GM18870 (cell line): ENCODE measurements around the gene MAFG.

ENCODE experiments used
- ATAC-seq: cut with Tn5 transposase; IDR thresholded peaks from one replicate; pipeline ENCODE4 v1.9.1; 2021; ENCODE audit warnings: moderate library complexity; ENCODE audit not compliant: unreplicated experiment

The MAFG gene

DNA sequence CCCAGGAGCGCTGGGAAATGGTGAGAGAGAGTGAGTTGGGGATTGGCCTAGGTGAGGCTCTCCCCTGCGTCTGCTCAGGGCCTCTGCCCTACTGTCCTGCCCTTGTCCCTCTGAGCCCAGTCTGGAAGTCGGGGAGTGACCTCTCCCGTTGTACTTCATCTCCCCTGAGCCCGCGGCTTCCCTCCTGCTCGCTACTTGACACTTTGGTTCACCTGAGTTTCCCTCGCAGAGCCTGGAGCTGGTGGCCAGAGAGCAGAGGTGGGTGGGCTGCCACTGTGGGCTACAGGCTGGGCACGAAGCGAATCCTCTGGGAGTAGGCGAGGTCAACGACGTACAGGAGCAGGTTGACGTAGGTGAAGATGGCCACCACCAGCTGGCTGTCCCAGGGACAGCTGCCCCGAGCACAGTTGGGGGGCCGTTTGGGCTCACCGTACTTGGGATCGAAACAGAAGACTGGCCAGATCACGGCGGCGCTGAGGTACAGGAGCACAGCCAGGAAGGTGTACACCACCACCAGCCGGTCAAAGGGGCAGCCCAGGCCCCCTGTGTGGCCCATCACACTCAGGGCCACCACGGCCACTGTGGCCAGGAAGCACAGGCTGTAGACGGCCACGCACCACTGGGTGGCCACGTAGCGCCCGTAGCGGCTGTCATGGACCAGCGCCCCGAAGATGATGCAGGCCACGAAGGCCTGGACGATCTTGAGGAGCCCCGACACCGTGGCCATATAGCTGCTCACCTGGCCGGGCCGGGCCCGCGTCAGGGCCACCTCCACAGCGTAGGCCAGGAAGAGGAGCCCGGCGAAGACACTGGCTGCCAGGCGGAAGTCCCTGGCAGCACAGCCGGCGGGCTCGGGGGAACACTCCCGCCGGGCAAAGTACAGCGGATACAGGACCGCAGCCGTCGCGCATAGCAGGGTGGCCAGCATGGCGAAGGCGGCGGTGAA is 13.3 kb upstream of the MAFG start:
- no peak for ATAC-seq

- no peak for ATAC-seq
These were observed 12.4 kb upstream of the MAFG start for GRCh38 chr17:81939881-81940385.

DNA sequence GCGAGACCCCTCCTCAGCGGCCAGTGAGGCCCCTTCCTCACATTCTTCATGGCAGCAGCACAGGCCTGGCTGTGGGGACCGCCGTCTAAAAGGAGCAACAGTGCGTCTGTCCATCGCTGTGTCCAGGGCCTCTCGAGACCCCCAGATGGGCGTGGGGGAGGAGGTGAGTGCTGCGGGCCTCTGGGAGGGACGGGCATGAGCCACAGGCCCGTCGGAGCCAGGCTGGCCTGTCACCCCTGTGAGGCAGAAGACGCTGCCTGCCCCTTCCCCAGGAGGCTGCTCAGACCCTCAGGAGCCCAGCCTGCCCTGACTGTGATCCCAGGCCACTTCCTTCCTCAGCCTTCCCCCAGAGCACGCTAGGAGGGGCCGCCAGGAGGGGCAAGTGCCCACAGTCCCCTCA is 11.7 kb upstream of the MAFG start:
- ATAC-seq = no peak

DNA sequence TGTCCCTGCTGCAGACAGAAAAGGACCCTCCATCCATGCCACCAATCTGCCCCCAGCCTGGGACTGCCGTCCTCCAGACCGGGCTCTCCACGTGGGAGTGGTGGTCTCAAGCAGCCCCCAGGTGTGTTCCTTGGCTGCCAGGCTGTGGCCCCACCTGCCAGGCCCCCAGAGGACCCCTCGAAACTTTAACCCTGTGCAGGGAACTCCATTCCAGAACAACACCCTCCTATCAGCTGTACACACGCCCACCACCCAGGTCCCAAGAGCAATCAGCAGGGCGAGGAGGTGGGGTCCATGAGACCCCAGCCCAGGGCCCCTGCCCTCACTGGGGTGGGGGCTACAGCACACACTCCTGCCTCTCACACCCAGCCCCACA is 8.2 kb upstream of the MAFG start:
- no peak for ATAC-seq

- ATAC-seq = no peak
These were observed 7.5 kb upstream of the MAFG start for GRCh38 chr17:81934850-81935708.

DNA sequence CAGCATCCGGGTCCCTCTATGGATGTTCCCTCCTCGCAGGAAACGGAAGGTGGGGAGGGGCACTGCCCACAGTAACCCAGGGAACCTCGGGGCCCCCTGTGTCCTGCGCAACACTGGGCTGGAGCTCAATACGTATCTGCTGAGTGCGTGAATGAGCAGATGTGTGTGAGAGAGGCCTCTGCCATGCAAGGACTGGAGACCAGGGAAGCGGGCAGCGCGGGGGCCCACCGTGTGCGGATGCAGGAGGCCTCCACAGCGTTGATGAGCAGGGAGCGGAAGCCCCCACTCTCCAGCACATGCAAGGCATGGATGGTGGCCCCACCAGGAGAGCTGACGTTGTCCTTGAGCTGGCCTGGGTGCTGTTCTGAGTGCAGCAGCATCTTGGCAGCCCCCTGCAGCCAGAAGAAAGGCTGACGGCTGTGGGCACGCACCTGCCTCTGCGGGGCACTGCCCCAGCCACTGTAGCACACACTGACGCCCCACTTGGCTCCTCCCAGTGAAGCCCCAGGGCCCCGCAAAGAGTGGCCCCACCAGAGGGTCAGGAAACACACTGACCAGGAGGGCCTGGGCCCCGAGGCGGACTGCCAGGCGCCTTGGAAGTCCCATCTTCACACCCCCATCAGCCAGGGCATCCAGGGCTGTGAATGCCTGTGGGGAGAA is 6.7 kb upstream of the MAFG start:
- ATAC-seq = no peak

- ATAC-seq = no peak
These were observed 5.7 kb upstream of the MAFG start for GRCh38 chr17:81933178-81933699.

- no peak for ATAC-seq
These were observed 4.9 kb upstream of the MAFG start for GRCh38 chr17:81932333-81932983.

DNA sequence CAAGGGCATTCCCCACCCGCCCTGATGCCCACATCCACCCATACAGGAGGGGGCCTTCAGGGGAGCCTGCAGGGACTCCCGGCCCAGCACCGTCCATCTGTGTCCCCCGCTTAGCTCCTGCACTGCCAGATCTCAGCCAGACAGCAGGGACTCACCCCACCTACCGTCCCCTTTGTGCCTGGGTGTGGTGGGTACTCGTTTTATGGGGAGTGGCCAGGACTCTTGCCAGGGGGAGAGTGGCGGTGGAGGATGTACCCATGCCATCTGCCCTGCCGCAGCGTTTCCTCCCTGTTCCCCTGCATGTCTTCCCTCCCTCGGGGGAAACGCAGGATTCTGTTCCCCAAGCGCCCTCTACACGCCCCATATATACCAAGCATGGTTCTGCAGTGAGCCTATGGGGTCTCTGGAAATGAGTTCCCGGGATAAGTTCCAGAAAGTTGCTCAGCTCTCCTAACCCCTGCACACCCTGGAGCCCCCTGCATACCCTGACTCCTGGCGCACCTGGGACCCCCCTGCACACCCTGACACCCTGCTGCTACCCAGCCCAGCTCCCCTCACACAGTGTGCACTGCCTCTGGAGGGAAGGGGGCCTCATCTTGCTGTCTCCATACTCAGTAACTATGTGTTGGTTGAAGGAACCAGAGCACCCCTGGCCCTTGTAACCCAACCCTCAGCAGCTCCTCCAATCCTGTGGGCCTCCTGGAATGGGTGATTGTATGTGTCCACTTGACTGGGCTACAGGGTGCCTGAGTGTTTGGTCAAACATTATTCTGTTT is 4.2 kb upstream of the MAFG start:
- ATAC-seq = no peak

- ATAC-seq = no peak
These were observed 3.6 kb upstream of the MAFG start for GRCh38 chr17:81931189-81931556.

DNA sequence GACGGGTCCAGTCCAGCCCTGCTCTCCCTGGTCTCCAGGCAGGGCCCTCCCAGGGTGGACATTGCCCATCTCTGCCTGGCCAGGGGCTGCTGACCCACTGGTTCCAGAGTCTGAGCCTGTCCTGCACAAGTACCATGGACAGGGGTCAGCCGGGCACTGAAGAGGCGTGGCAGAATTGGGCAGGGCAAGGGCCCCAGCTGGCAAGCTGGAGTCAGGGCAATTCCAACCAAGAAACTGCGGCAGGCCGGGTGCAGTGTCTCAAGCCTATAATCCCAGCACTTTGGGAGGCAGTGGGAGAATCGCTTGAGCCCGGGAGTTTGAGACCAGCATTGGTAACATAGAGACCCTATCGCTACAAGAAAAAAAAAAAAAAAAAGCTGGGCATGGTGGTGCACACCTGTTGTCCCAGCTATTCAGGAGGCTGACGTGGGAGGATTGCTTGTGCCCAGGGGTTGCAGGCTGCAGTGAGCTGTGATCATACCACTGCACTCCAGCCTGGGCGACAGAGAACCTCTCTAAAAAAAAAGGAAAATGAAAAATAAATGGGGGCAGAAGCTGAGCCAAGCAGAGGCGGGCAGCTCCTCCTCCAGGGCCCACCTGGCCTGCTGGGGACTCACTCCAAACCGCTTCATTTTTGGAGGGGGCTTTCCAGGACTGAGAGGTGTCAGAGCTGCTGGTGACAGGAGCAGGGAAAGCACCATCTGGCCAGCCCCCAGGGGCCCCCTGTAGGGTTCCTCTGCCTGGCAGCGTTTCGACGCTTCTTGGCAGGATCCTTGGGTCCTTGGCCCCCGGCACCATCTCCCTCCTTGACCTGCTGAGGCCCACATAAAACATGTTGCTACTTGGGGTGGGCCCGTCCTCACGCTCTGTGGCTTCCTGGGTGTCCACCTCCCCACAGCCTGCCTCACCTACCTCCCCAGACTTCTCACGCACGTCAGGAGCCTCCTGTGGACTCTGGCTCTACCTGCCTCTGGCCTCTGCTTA is 2.9 kb upstream of the MAFG start:
- no peak for ATAC-seq

DNA sequence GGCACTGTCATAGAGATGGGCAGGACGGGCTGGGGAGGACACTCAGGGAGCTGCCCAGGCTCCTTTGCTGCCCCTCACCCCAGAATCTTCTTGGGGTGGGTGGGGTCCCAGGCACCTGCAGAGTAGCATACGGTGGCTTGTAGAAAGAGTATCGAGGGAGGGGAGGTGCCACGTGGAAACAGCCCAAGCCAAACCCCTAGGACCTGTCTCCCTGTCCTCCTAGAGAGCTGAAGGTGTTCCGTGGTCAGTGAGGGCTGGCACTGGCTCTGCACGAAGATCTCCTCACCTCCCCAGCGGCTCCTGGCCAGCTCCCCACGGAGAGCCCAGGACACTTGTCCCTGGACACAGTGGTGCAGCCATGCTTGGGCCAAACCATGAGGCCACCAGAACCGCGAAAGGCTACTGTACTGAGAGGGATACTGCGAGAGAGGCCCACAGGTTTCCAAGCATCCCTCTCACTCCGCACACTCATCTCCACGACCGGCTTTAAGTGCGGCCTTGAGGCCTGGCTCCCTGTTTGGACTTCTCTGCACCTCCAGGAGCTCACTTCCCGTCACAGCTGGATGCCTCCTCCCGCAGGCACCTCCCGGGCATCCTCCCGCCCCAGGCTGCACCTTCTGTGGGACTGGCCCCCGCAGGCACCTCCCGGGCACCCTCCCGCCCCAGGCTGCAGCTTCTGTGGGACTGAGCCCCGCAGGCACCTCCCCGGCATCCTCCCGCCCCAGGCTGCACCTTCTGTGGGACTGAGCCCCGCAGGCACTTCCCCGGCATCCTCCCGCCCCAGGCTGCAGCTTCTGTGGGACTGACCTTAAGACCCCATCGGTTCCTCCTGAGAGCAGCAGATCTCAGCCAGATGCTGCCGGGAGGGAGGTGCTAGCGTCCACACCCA is 2.0 kb upstream of the MAFG start:
- no peak for ATAC-seq

- no peak for ATAC-seq
These were observed 1.2 kb upstream of the MAFG start for GRCh38 chr17:81928544-81929252.

DNA sequence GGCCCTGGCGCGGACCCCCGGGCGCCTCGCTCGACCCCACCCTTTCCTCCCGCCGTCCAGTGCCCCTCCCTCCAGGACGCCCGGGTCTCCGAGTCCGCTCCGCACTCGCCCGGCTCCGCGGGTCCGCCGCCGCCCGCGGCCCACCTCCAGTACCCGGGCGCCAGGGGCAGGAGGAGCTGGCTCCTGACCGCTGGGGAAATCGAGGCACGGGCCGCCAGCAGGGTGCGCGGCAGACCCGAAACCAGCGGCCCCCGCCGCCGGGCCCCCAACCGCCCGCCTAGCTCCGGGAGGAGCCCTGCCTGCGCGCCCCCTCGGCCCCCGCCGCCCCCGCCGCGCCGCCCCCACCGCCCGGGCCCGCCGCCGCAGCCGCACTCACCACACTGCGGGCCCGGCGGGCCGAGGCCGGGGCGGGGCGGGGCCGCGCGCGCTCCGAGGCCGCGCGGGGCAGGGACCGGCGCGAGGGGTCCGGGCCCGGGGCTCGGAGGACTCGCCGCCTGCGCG is 333 bp downstream of the MAFG start:
- ATAC-seq = no peak

GRCh38 chr17:81926451-81927151 is 934 bp downstream of the MAFG start:
- ATAC-seq = no peak

- no peak for ATAC-seq
These were observed 1.6 kb downstream of the MAFG start for GRCh38 chr17:81925860-81926450.
